HG03108 (cell line): ENCODE results near the gene ERO1B.

Experiments
- ATAC-seq: cut with Tn5 transposase; IDR thresholded peaks from one replicate; pipeline ENCODE4 v1.9.1; 2021; ENCODE audit warnings: moderate library complexity; ENCODE audit not compliant: unreplicated experiment

ERO1B gene

GRCh38 chr1:236301080-236301957 is 19.6 kb upstream of the ERO1B start:
- no peak for ATAC-seq

GRCh38 chr1:236297161-236297560 is 15.4 kb upstream of the ERO1B start:
- no peak for ATAC-seq

DNA sequence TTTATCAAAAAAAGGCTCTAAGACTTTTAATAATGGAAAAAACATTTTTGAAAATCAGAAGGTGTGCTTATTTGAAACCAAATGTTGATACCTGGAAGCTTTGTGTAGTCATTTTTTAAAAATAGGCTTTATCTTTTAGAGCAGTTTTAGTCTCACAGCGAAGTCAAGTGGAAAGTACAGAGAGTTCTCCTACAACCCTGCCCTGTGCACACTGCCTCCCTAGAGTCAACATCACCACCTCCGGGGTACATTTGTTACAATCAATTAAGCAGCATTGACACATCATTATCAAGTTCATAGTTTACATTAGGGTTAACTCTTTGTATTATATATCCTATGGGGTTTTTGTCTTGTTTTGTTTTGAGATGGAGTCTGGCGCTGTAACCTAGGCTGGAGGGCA is 10.7 kb upstream of the ERO1B start:
- ATAC-seq = no peak

DNA sequence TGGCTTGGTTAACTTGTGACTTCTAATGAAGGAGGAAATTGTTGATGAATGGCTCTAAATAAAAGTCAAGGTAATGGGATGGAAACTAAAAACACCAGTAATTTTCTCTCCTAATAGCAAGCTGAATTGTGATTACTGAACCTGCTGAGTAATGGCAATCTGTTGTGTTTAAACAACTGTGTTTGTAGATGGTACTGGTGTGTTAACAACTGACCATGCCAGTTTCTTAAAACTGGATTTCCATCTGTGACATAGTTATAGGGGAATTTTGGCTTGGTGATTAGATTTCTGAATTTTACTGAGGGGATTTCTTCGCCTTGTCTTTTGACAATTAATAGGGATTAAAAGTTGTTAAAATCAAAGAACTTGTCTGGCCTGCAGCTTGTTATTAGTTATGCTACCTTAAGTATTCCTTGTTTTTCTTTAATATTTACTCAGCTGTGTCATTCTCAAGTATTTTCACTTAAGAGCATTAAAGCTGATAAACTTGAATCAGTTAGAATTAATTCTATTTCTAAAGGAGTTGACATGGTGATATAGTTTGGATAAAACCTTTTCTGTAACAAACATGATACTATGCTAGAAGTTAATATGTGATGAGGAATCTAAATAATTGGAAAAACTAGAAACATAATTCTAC is 7.9 kb upstream of the ERO1B start:
- no peak for ATAC-seq

GRCh38 chr1:236288620-236288976 is 6.8 kb upstream of the ERO1B start:
- no peak for ATAC-seq

GRCh38 chr1:236287757-236288619 is 6.2 kb upstream of the ERO1B start:
- no peak for ATAC-seq

GRCh38 chr1:236287356-236287755 is 5.6 kb upstream of the ERO1B start:
- ATAC-seq = no peak

DNA sequence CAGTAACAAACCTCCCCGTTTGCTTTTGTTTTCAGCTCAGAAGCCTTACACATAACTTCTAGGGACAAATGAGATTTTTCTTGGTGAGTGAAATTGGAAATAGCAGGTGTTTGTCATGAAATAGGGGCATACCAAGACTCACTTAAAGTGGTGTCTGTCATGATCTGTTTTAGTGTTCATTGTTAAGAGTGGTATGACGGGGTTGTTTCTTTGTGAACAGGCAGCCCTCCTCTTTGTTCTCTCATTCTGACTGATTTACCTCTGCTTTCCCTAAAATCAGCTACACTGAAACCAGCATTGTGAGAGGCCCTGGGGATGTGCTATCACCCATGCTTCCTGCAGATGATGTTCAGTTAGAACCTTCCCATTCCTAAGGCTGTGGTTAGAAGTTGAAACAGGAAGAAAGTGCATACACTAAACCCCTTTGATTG is 2.5 kb upstream of the ERO1B start:
- ATAC-seq = peak; percentile 42

GRCh38 chr1:236282719-236283118 is 961 bp upstream of the ERO1B start:
- ATAC-seq = no peak

DNA sequence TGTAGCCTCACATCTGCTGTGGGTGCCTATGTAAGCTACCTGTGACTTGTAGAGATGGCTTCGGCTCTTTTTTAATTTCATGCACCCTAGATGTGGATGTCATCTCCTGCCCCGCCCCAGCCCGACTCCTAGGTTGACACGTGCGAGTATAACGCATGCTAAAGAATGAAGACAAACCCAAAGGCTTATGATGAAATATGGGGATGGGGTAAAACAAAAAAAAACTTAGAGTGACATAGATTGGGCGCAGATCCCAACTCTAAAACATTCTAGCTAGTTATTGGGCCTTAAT is 613 bp upstream of the ERO1B start:
- no peak for ATAC-seq

DNA sequence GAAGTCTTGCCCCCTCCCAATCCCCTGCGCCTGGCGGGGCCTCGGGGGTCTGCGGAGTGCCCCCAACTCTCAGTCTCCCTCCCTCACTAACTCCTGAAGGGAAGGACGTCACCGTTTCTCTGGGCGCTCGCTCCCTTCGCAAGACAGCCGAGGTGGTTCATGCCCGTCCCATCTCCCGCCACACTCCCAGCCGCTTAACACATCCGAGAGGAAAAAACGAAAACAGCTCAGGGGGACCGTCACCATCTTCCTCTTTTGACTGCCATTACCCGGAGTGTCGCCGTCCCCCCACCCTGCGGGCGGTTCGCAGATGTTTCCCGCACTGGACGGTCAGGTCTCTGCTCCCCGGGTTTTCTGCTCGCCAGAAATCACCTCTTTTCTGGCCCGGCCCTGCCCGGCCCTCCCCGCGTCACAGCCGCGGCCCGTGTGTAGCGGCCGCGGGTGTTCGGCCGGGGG is 532 bp downstream of the ERO1B start:
- ATAC-seq = no peak

GRCh38 chr1:236280438-236281197 is 1.1 kb downstream of the ERO1B start:
- ATAC-seq = no peak

GRCh38 chr1:236275586-236275985 is 6.2 kb downstream of the ERO1B start:
- ATAC-seq = no peak

GRCh38 chr1:236275061-236275460 is 6.7 kb downstream of the ERO1B start:
- no peak for ATAC-seq

GRCh38 chr1:236273358-236273757 is 8.4 kb downstream of the ERO1B start:
- no peak for ATAC-seq

- no peak for ATAC-seq
Measured at GRCh38 chr1:236269439-236269838, 12.3 kb downstream of the ERO1B start.

- no peak for ATAC-seq
Measured at GRCh38 chr1:236261898-236262297, 19.9 kb downstream of the ERO1B start.

DNA sequence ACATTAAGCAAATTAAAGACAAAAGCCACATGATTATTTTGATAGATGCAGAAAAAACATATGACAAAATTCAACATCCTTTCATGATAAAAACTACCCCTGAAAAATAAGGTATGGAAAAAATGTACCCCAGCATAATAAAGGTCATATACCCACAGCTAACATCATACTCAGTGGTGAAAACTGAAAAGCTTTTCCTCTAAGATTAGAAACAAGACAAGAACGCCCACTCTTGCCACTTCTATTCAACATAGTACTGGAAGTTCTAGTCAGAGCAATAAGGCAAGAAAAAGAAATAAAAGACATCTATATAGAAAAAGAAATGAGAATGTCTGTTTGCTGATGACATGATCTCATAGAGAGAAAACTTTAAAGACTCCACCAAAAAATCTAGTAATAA is 20.7 kb downstream of the ERO1B start:
- no peak for ATAC-seq

GRCh38 chr1:236259043-236259442 is 22.7 kb downstream of the ERO1B start:
- ATAC-seq = no peak

DNA sequence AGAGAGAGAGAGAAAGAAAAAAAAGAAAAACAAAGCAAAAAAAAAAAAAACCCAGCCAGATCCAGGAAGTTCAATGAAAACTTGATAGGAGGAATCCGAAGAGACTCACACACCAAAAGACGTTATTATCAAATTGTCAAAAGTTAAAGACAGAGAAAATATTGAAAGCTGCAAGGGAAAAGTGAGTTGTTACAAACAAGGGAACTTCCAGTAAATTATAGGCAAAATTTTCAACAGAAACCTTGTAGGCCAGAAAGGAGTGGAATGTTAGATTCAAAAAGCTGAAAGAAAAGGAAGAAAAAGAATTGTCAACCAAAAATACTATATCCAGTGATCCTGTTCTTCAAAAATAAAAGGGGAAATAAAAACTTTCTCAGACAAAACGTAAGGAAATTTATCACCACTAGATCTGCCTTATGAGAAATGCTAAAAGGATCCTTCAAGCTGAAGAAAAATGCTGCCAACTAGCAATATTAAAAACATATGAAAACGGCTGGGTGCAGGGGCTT is 23.6 kb downstream of the ERO1B start:
- no peak for ATAC-seq

DNA sequence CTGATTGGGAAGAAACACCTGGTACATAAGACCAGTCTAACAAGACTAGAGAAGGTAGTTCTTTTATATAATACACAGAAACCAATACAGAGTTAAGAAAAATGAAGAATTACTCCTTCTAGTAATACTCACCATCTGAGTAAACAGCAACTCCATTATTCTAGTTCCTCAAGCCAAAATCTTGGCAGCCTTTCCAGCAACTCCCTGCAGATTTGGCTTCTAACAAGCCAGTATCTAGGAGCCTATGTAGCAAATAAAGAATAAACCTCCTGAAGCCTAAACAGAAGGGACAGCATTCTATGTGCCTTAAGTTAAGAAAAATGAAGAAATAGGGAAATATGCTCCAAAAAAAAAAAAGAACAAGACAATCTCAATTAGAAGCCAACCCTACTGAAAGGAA is 24.5 kb downstream of the ERO1B start:
- ATAC-seq = no peak
